Subcutaneous adipose tissue (tissue), 4 donors: ENCODE results near the gene SCGB1A1. TPM values are rescaled to one million over a fixed set of nuclear protein-coding genes. Genes with fewer than 3 reads are reported as not detected.

Experiments used
- CTCF ChIP-seq: fragments of 450-650 bp; IDR thresholded peaks from one replicate; pipeline ENCODE4 v1.5.1; 2016; ENCODE audit warnings: low read depth, mild to moderate bottlenecking, control low read depth, antibody characterized with exemption, moderate library complexity
- total RNA-seq, 4 donors: library from RNA; depleted of rRNA; stranded (reverse); fragments of >200 nt; gene quantifications; one replicate each; pipeline ENCODE4 v1.1.0, GENCODE V29; 2016

The SCGB1A1 gene
- total RNA-seq, 4 donors from 2014 or later = not detected

DNA sequence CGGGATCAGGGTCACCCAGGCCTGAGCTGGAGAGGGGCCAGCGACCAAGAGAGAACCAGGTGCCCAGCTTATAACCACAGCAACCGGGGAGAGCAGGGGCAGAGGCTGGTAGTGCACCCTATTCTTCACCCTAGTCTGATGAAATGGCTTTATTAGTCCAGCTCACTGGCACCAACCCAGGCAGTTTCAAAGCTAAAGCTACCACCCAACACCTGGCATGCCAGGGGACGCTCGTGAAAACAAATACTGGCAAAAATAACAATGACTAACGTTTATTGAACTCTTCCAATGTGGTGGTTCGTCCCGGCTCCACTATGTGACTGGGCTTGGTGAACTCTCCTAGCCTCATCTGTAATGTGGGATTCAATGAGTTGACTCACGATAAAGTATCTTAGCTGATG lies 30.6 kb downstream of the SCGB1A1 start:
- no peak for TF ChIP-seq CTCF

DNA sequence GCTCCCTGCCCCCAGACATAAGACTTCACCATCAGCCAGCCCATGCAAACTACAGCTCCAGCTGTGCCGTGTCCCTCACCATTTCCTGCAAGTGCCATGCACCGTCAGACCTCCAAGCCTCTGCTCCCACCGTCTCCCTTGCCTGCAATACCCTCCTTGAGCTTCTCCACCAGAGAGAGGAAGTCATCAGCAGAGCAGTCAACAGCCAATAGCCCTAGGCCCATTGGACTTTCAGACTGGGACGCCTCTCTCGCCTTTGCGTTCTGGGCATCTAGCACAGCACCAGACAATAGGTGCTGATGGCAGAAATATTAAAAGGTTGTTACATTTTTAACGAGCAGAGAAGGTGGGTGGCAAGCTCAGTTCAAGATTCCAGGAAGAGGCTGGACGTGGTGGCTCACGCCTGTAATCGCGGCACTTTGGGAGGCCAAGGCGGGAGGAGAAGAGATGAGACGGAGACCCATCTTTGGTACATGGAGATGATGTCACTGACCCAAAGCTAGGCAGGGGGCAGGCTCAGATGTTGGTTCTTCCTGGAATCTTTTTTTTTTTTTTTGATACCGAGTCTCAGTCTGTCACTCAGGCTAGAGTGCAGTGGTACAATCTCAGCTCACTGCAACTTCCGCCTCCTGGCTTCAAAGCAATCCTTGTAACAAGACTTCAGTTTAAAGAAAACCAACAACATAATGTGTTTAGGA lies 31.9 kb downstream of the SCGB1A1 start:
- TF ChIP-seq CTCF = no peak

DNA sequence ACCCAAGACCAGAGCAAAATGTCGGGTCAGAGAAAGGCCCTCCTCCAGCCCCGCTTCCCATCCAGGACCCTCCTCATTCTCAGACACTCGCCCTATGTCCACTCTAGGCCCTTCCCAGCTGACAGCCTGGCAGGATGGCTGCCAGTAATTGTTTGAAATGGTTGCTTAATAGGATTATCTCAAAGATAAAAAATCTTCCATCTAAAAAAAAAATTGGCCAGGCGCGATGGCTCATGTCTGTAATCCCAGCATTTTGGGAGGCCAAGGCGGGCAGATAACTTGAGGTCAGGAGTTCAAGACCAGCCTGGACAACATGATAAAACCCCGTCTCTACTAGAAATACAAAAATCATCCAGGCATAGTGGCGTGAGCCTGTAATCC lies 32.4 kb downstream of the SCGB1A1 start:
- no peak for TF ChIP-seq CTCF

GRCh38 chr11:62452261-62452660 lies 33.4 kb downstream of the SCGB1A1 start:
- TF ChIP-seq CTCF = no peak

- no peak for TF ChIP-seq CTCF
These were observed 34.1 kb downstream of the SCGB1A1 start for GRCh38 chr11:62452839-62453468.

DNA sequence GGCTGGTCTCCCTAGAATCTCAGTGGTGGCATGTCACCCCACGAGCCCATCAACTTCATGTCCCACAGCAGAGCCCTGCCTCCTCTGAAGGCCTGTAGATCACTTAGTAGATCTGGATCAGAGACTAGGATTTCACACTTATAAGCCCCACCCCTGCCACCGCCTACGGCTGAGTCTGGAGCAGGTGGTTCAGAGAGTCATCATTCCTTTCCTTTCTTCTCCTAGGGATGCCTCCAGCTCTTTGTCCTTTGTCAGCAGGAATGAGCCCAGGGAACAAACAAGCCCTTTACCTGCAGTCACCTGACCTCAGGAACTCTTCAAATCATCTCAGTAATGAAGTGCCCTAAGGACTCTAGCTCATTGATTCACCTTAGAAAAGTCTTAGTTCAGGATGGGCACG lies 37.8 kb downstream of the SCGB1A1 start:
- TF ChIP-seq CTCF = no peak

- TF ChIP-seq CTCF = no peak
These were observed 38.6 kb downstream of the SCGB1A1 start for GRCh38 chr11:62457478-62457877.
